Activated CD4-positive, alpha-beta T cell treated with anti-CD3 and anti-CD28 coated beads for 1 hour (primary cell): ENCODE data around the gene UBE2Z.

Experiments
- DNase-seq: peaks from one replicate; pipeline ENCODE4 v3.0.0-alpha.2; 2020

The UBE2Z gene

GRCh38 chr17:48961516-48962233, 53.5 kb downstream of the UBE2Z start:
- no peak for DNase-seq

DNA sequence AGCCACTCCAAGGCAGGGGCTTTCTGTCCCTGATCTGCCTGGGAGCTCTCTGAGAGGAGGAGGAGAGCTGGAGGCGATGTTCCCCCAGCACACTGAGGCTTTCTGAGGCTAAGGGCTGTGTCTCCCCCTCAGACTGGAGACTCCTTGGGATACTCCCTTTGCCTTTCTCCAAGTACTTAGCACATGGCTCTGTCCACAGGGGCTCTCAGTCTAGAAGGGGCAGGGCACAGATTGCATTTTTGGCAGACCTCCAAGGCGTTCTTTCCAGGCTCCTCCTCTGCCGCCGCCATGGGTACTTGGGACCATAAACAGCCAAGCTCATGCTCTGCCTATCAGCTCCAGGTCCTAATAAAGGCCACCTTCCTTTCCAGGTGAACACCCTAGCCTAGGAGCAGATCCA, 62.0 kb downstream of the UBE2Z start:
- DNase-seq, result no peak

DNA sequence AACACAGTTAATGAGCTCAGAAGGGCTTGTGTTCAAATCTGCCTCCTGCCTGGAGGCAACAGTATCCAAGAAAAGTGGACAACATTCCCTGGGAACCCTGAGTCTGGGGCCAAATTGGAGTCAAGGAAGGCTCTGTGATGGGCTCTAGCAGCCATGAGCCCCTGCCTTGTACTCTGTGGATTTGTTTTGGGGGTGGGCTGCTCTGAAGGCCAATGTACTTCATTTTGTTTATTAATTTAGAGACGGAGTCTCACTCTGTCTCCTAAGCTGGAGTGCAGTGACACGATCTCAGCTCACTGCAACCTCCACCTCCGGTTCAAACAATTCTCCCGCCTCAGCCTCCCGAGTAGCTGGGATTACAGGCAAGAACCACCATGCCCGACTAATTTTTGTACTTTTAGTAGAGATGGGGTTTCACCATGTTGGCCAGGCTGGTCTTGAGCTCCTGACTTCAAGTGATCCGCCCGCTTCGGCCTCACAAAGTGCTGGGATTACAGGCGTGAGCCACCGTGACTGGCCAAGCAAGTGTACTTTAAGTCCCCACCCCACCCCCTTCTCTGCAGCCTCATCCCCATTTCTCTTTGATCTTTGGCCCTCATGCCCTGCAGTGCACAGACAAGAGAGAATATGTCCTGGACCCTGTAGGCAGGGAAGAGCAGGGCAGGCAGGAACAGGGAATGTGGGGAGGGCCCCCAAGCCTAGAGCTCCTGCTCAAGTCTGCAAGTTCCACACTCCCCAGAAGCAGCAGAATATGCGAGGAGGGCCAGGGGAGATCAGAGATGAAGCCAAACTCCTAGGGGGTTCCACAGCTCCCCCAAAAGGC, 62.9 kb downstream of the UBE2Z start:
- DNase-seq, result no peak

DNA sequence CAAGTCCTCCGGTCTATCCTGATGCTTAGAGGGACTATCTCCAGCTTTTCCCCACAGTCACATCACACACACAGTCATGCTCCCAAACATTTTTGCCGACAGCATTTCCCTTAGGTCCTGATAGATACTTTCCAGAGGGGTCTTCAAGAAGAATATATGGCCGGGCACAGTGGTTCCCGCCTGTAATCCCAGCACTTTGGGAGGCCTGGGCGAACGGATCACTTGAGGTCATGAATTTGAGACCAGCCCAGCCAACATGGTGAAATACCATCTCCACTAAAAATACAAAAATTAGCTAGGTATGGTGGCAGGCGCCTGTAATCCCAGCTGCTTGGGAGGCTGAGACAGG, 64.5 kb downstream of the UBE2Z start:
- DNase-seq, result no peak

DNA sequence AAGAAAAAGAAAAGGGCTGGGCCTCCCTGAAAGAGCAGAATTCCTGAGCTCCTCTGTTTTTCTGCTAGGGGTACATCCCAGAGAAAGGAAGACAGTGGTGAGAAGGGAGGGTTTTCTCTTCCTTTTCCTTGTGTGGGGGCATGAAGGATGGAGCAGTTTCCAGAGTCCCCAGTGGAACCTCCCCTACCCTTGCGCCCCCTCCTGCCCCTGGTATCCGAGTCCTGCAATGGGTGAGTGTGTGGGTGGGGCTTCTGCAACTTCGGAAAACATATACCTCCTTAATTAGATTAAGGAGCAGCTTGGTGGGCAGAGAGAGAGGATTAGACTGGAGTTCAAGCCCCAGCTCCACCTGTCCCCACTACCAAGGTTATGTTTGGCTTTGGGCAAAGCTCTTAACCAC, 65.6 kb downstream of the UBE2Z start:
- no peak for DNase-seq
